HG03060 (cell line): Measurements from ENCODE around the gene SVOPL.

ENCODE experiments used
- ATAC-seq: cut with Tn5 transposase; IDR thresholded peaks from one replicate; pipeline ENCODE4 v1.9.1; 2021; ENCODE audit warnings: low read depth, moderate number of reproducible peaks; ENCODE audit not compliant: unreplicated experiment

The SVOPL gene

DNA sequence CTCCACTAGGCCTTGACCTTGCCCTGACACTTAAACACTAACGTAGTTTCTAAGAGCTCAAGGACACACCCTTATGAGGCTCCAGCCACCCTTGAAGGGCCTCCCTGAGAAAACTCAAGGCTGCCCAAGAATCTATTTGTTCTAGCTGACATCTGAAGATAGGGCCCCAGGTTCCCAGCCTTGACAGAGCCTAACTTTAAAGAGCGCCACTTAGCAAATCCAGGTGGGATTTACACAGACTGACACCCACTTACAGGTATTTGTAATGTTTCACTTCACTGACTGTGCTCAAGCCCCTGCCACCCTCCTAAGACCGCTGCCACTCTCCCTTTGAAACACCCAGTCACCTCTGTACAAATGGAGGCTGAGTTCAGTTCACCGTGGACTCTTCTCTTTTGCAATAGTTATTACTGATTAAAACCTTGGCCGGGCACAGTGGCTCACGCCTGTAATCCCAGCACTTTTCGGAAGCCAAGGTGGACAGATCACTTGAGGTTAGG, 90.4 kb downstream of the SVOPL start:
- ATAC-seq = no peak

DNA sequence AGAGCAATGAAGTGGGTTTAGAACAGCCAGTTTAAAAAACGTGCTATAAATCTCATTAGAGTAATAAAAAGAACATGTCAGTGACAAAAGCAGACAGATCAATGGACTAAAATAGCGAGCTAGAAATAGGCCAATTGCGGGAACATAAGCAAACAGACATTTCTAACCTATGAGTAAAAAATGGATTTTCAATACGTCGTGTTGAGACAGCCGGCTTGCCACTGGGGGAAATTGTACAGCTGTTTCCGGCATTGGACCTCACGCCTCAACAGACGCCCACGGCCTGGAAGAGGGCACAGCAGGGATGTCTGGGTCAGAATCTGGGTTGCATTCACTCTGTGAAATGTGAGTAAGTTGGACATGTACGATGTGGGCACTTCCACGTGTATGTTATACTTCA, 92.9 kb downstream of the SVOPL start:
- no peak for ATAC-seq

DNA sequence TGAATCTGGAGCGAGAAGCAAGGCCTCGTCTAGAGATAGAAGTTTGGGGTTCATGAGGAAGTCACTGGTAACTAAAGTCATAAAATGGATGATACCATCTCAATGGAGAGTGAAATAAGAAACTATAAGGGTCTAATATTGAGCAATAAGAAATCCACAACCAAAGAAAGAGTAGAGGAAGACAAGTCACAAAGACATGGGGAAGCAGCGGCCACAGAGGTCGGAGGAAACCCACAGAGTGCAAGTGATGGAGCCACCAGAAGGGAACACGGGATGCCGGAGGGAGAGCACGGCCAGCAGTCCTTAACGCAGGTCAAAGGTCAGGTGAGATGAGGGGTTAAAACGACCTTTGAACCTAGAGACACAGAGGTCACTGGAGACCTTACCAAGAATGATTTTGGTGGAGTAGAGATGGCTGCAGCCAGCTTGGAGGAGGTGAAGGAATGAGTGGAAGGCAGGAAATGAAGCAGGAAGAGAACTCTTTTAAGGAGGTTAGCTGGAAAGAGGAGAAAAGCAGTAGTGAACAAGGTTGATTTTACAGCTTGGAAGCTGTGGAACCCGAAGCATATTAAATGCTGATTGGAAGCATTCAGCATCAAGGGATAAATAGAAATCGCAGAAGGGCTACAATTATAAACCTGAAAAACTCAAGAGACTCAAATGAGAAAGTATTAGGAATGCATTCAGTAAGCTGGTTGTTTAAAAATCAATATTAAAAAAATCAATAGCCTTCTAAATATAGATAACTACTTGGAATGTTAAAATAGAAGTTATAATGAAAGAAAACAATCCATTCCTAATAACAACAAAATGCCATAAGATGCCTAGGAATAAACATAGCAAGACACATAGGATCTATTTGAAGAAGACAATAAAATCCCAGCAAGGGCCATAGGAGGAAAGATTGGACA, 93.7 kb downstream of the SVOPL start:
- no peak for ATAC-seq

DNA sequence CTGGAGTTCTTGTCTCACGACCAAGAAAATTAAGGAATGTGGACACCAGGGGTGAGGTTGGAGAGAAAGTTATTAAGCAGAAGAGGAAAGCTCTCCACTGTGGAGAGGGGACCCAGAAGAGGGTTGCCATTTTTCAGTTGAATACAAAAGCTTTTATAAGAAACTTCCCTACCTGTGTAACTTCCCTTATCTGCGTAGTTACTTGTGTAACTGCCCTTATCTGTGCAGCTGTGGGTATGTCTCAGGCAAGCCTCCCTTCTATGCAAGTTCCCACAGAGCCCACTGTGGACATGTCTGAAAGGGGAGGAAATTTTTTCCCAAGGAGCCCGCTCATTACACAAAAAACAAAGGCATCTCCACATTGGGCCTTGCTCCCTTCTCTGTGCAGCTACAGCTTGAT, 94.9 kb downstream of the SVOPL start:
- ATAC-seq = no peak

DNA sequence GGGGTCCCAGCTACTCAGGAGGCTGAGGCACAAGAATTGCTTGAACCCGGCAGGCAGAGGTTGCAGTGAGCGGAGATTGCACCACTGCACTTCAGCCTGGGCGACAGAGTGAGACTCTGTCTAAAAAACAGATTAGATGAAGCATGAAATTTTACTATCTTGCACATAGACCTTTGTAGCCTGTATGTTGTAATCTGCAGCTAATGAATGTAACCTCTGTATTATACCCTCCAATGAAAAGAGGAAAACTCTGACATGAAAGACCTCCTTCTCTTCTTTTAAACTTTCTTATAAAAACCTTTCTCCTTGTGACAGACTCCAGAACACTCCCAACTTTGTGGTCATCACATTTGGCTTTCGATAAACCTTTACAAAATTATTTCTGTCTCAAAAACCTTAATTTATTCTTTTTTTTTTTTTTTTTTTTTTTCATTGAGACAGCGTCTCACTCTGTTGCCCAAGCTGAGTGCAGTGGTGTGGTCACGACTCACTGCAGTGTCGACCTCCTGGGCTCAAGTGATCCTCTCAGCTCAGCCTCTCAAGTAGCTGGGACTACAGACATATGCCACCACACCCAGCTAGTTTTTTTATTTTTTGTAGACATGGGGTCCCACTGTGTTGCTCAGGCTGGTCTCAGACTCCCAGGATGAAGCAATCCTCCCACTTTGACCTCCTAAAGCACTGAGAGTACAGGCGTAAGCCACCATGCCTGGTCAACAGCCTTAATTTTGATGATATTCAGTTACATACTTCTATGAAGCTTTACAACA, 97.4 kb downstream of the SVOPL start:
- no peak for ATAC-seq

DNA sequence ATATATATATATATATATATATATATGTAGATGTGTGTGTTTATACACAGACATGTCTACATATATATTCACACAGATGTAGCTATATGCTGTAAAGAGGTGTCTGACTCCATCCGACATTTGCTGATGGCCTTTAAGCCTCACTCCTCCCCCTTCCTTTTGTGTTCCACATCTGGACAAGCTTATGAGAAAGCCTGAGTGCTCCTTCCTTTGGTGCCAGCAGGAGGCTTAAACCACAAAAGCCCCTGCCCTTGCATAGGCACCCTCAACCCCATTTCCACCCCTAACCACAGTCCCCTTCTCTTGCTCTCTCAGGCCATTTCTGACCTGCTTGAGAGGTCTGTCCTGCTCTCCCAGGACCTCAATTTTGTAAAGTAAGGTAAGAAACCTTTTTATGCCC, 98.7 kb downstream of the SVOPL start:
- no peak for ATAC-seq

DNA sequence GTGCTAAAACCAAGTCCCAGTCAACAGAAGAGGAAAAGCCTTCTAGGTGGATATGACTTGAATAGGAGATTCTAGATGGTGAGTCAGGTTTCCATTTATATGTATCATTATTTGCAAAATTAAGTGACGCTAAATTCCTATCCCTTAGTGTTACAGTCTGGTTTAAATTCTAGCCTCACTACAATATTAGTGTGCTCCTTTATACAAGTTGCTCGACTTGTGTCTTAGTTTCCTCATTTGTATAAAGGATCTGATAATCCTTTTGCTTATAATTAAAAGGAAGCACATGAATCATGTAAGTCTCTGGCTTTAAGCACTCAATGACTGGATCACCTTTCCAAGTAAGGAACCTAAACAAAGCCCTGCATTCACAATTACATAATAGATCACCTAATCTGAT, 105.7 kb downstream of the SVOPL start:
- no peak for ATAC-seq

DNA sequence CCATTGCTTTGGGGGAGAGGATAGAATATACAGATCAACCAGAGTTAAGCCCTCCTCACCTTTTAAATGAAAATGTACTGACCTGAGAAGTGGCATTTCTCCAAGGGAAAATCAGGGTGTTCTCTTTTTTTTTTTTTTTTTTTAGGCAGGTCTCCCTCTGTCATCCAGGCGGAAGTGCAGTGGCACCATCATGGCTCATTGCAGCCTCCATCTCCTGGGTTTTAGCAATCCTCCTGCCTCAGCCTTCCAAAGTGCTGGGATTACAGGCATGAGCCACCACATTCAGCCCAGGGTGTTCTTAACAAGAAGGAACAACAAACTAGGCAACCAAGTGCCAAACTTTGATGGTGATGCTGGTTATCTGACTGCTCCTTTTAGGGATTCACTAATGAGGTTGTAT, 111.0 kb downstream of the SVOPL start:
- ATAC-seq = no peak

DNA sequence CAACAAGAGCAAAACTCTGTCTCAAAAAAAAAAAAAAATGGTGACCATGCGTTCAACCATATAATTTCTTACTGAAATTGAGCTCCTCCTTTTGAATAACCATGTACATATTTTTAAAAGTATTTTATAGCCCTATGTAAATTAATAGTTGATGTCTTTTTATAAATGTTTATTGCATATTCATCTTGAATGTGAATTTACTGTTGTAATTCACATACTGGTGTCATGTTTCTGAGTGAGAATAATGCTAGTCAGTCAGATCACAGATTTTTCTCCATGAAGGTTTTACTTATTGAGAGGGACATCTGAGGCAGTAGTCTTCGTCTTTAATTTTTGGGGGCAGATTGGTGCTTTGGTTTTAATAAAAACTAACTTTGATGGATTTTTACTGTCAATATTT, 112.2 kb downstream of the SVOPL start:
- ATAC-seq = no peak

DNA sequence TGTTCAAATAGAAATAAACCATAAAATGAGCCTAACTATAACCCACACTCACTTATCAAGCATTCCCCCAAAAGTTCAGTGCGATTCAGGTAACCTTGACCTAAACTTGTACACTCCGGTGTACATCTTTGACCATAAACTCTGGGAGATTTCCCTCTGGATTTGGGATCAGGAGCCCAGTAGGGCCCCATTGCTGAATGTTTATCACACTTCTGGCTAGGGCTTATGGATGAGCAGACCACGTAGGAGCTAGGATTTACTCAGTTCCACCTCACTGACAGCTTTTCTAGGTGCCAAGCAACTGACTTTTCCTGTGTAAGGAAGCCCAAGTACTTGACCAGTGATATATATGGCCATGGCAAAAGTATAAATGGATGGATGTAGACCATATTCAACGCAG, 113.7 kb downstream of the SVOPL start:
- no peak for ATAC-seq

DNA sequence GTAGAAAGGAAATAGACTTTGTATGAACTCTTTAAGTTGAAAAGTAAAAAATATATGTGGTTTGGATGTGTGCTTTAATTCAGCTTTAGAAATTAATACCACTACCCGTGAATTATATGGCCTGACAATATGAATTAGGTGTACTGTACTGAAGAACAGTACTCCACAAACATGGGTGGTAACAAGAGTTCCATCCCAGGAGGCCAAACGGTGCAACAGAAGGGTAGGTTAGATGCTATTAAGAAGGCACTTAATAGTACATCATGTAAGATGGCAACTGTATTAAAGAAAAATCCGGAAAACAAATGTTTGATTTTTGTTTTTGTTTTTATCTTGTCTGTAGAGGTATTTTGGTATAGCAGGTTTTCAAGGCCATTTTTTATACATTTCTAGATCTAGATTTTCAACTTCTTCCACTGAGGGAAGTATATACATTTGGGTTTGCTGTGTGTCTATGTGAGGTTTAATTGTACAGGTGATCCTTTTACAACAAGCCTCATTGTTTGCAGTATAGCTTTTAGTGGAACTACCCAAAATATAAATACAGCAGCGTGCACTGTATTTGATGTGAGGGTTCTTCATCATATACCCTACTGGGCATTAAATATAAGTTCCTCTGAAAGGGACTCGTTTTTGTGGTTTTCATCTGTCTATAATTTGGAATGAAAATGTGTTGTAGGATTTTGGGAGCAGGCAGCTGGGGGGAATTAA, 115.7 kb downstream of the SVOPL start:
- ATAC-seq = no peak

DNA sequence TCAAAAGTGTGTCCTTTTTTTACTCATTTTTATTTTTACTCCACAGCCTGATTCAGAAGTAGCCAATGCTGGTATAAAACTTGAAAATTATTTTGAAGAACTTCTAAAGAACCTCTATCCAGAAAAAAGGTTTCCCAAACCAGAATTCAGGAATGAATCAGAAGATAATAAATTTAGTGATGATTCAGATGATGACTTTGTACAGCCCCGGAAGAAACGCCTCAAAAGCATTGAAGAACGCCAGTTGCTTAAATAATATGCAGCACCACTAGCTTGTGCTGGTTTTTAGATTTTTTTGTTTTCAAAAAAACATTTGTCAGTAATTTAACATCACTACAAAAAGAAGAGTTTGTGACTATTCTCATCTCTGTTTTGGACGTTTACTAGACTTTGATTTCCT, 116.5 kb downstream of the SVOPL start:
- ATAC-seq = no peak

DNA sequence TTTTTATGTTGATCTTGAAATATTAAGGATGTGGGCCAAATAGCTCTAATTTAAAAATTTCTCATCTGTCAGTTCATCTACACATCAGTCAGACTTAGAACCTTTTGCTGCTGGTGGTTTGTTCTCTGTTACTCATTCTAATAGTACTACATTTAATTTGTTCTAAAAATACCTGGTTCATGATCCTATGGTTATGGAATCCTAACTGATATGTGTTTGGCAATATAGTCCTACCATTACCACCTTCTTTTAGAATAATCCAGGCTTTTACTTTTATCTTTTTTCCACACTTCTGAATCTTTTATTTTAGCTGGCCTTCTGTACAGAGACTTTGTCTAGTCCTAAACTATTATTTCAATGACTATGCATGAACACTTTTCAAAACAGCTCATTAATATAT, 116.9 kb downstream of the SVOPL start:
- ATAC-seq = no peak

DNA sequence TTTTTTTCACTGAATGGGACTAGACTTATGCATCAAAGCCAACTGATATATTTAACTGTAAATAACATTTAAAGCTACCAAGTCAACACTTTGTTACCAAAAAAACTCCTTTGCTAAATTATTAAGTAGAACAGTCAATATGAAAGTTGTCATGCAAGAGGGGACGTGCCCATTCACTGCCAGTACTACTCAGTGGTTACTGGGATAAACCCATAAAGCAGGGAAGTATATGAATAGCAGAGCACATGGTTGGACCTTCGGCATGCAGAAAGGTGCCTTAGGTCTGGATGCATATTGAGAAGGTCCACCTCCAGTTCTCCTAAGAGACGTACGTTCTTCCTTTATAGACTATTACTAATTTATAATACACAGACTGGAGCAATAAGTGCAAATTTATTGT, 120.1 kb downstream of the SVOPL start:
- ATAC-seq = no peak

DNA sequence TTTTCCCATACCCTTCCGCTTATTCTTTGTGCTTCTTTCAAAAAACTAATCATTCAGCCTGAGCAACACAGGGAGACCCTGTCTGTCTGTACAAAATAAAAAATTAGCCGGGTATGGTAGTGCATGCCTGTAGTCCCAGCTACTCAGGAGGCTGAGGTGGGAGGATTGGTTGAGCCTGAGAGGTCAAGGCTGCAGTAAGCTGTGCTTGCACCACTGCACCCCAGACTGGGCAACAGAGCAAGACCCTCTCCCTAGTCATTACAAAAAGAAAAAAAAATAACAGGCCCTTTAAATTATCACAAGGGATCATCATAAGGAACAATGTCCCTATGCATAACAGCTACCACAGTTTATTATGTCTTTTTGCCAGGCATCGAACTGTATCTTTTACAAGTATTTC, 121.5 kb downstream of the SVOPL start:
- no peak for ATAC-seq

DNA sequence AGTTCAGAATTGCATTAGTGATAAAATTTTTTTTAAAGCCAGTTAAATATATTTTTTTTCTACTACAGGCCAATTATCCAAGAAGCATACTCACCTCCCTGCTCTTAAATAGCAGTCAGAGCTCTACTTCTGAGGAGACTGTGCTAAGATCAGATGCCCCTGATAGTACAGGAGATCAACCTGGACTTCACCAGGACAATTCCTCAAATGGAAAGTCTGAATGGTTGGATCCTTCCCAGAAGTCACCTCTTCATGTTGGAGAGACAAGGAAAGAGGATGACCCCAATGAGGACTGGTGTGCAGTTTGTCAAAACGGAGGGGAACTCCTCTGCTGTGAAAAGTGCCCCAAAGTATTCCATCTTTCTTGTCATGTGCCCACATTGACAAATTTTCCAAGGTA, 122.0 kb downstream of the SVOPL start:
- no peak for ATAC-seq

DNA sequence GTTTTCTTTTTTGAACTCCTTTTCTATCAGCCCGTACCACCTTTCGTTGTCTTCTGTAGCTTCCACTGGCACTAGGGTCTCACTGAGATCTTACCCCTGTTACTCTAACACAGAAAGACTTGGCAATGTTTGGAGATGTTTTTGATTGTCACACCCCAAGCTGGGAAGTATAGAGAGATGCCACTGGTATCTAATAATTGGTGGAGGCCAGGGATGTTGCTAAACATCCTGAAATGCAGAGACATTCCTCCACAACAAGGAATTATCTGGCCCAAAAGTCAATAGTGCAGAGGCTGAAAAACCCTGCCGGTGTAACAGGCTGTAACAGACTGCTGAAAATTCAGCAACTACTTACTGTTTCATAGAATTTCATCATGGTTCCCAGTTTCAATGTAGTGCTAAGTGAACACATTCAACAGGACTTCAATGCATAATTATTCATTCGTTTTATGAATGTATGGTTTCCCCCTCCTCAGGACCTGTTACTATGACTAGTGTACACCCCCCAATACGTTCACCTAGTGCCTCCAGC, 125.2 kb downstream of the SVOPL start:
- no peak for ATAC-seq

DNA sequence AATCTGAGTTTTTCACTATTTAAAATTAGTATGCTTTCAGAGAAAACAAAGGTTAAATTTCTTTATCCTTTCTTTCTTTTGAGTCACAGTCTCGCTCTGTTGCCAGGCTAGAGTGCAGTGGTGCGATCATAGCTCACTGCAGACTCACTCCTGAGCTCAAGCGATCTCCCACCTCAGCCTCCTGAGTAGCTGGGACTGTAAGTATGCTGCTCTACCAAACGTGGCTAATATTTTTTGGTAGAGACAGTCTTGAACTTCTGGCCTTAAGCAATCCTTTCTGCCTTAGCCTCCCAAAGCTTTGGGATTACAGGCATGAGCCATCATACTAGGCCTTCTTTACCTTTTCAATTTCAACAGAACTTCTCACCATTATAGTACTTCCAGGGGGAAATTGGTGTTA, 127.4 kb downstream of the SVOPL start:
- ATAC-seq = no peak

DNA sequence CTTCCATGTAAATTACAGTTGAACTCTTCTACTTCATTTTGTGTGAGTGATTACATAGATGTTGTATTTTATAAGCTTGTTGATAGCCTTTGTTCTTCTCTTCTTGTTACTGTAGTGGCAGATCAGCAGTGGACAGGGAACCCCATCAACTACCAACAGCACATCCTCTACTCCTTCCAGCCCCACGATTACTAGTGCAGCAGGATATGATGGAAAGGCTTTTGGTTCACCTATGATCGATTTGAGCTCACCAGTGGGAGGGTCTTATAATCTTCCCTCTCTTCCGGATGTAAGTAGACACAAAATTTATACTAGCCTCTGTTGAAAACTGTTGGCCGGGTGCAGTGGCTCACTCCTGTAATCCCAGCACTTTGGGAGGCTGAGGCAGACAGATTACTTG, 130.4 kb downstream of the SVOPL start:
- no peak for ATAC-seq

DNA sequence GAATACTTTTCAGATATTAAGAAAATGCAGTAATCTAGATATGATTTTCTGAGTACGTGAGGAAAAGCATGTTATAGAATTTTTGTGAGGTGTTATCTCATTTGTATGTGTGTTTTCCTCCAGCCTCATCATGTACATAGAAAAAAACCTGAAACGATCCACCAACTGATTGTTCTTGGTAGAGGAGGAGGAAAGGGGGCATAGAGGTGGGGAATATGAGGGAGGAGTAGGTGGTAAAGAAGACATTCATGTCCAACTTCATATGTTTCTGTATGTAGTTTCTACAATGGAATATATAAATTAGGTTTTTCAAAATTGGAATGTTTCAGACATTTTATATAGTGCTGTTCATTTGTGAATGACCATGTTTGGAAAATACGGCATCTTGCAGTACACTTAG, 131.7 kb downstream of the SVOPL start:
- ATAC-seq = no peak

DNA sequence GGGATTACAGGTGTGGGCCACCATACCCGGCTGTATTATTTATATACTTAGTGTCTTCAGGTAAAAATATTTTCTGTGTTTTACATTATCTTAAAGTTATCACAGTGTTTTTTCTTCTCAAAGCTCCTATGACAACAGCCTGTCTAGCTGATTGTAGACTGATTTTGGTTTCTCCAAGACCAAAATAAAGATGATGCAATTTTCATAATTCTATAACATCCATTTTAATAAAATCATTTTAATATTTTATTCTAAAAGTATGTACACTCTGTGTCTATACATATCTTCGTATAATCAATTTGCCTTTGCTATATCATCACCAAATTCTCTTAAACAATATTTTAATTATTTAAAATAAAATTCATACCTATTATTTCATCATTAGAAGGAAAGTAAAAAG, 132.5 kb downstream of the SVOPL start:
- ATAC-seq = no peak
